NK-92 (cell line): ENCODE results near the gene FAM120A.
"Not testable (repeated sequence)": the region's sequence is repeated elsewhere in the genome, so short reads cannot be mapped to it uniquely, and the experiment has no call there.

Source experiments
- DNase-seq: peaks from one replicate; lab custom pipeline; 2025; ENCODE audit not compliant: unreplicated experiment; lab: John Stamatoyannopoulos, UW

FAM120A gene

DNA sequence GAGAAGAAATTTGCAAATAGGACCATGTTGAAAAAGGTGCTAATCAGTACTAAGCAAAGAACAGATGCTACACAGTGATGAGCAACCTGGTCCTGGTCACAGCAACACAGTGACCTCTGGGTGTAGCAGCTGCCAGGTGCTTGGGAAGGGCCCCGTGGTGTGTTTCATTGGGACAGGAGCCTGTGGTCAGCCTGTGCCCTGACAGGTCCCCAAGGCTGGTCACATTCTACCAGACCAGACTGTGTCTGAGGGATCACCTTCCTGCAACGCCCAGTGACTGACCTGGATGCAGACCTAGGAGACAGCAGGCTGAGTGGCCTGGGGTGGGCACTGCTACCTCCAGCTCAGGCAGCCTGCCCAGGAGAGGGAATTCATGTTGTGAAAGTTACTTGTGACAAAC lies 56.7 kb downstream of the FAM120A start:
- DNase-seq, result no peak

- DNase-seq, result no peak
These were observed 57.6 kb downstream of the FAM120A start for GRCh38 chr9:93509084-93509483.

- no peak for DNase-seq
These were observed 58.6 kb downstream of the FAM120A start for GRCh38 chr9:93510041-93510440.

DNA sequence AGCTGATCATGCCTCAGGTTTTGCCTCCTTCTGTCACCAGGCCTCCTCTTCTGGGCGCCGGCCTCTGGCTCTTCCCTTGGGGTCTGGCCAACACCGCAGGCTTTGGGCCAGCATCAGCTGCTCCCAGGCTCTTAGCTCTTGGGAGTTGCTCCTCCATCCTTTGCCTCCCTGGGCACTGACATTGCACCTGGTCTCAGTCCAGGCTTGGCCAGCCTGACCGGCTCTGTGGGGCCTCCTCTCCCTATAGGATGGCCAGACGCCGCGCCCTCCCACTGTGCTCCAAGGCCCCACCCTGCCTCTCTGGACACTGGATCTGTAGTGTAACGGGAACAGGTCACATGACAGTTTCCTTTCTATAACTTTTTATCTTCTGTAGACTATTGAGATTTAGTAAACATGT lies 59.7 kb downstream of the FAM120A start:
- DNase-seq, result not testable (repeated sequence)

DNA sequence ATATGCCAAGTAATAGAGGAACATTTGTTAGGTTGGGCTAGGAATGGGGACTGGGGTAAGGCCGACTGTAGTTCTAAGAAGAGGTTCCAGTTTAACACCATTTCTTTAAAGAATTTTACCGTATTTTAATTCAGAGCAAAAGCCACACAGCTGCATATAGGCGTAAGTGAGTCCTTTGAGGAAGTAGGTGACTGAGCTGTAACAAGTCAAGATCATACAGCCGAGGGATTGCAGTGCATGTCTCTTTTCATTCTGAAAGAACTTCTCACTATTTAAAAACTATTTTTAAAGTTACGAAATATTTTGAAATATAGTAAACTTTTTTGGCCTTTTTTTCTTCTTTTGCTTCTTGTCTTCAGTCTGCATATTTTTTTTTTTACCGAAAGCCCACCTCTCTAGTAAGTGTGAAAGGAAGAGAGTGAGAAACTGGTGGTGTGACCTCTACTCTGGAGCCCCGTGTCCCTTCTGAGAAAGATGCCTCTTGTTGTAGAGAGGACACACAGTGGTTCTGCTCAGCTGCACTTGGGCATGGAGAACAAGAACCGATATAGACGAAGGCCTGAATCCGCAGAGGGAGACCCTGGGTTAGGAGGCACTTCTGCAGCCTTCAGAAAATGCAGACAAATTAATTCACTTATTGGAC lies 60.8 kb downstream of the FAM120A start:
- DNase-seq, result not testable (repeated sequence)

- no peak for DNase-seq
These were observed 62.1 kb downstream of the FAM120A start for GRCh38 chr9:93513606-93514005.

GRCh38 chr9:93517331-93517730 lies 65.8 kb downstream of the FAM120A start:
- DNase-seq, result no peak

DNA sequence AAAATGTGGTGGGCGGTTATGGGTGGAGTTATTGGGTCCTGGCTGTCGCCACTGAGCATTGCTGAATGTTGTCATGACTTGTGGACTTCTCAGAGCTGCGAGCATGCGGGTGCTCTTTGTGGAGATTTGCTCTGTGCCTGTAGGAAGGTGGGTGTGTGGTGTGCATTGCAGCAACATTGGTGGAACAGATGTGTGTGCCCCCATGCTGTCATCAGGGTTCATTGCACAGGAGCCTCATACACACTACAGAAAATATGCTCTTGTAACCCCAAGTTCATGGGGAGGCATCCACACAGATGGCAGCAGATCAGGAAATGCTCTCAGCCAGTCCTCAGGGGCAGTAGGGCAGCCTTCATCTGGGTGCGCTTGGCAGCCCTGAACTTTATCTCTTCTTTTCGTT lies 69.0 kb downstream of the FAM120A start:
- DNase-seq, result no peak

GRCh38 chr9:93522736-93523135 lies 71.3 kb downstream of the FAM120A start:
- no peak for DNase-seq

DNA sequence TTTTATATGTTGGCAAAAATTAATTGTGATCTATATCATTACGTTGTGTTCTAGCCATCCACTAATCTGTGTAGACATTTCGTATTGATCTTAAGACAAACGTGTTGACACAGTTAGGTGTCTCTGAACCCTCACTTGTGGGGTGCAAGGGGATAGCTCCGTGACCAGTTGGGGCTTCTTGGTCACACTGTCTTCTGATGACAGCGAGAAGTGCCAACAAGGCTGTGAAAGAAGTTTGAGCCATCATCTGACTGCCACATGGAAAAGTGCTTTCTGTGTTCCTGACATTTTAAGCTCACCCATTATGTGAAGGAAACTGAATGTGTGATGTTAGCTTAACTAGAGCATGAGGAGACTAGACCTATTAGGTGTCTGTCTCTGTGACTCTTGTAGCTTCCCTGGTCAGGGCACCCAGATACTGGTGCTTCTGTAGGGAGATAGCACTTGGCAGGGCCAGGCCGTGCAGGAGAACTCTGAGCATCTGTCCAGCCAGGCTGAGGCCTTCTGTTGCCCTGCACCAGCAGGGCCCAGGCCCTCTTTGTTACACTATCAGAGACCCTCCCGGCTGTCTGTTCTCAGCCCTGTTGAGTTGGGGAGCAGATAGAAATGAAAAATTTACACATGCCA lies 72.1 kb downstream of the FAM120A start:
- DNase-seq, result no peak

DNA sequence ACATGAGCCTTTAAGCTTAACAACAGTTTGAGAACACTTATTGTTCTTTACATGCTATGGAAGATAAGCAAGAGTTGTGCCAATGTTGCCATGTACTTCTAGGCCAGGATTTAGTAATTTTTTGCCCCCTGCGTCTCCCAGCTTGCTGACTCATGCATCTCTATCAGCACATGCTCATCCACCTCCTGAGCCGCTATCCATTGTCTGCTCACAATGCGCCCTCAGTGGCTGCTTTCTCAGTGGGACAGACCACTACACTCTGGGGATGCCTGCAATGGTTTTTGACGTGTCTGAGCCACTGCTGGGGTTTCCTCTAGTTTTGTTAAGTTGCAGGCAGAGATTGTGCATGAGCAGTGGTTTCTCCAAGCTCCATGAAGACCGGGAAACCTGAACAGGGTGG lies 74.0 kb downstream of the FAM120A start:
- no peak for DNase-seq

GRCh38 chr9:93531374-93531773 lies 79.9 kb downstream of the FAM120A start:
- no peak for DNase-seq

DNA sequence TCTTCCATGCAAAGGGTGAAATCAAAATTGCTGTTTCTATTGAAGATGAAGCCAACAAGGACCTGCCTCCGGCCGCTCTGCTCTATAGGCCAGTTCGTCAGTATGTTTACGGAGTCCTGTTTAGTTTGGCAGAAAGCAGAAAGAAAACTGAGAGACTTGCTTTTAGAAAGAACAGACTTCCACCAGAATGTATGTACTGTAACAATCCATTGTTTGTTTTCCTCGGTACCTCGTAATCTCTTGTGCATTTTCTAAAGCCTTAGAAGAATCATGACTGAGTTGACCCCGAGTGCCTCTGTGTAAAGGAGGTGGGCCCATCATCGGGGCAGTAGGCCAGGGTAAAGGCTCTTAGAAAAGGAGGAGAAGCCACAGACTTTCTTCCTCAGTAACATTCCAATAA lies 80.7 kb downstream of the FAM120A start:
- no peak for DNase-seq

DNA sequence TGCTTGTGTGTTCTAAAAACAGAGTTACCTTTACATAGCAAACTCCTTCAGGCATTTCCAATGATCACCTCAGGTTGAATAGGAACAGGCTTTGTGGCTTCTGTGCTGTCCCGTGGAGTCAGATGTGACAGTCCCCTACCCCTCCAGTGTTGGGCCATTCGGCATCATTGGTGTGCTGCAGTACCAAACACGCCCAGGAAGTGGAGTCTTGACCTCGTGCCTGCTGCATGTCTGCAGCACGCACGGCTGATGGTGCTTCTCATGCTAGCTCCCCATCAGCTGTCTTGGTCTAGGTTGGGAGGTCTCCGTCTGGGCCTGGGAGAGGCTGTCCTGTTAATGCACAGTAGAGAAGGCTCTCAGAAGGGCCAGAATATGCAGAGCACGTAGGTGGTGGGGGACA lies 82.4 kb downstream of the FAM120A start:
- DNase-seq, result no peak

DNA sequence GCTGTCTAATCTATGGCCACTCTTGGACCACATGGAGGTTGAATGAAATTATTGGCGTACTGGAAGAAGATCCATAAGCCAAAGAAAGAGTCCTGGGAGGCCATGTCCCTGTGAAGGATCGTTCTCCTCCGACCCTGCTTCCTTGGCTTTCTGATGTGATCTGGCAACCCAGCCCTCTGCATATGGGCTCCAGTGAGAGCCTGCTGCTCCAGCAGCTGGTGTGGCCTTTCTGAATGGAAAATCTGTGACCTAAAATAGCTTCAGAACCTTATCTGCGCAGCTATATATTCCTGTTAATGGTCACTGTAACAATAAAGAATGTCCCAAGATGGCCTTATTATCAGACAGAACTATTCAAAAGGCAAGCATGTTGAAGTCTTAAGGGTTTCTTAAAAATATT lies 84.7 kb downstream of the FAM120A start:
- DNase-seq, result no peak

DNA sequence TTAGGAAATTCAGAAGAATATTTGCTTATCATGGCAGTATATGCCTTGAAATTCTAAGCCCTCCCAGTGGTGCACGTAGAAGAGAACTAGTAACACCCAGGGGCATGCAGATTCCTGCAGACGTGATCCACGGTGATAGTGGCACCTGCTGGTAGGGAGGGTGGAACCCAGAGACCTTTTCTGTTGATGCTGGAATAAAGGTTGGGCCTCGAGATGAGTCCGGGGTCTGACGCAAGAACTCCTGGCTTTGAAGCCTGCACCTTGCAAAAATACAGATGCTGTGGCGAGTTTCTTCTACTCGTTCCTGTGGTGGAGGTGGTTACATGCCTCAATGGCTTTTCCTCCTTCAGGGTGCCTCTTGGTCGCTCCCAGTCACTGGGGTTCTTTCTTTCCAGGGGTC lies 85.4 kb downstream of the FAM120A start:
- no peak for DNase-seq

- DNase-seq, result no peak
These were observed 88.8 kb downstream of the FAM120A start for GRCh38 chr9:93540305-93540704.

- DNase-seq, result no peak
These were observed 89.5 kb downstream of the FAM120A start for GRCh38 chr9:93541005-93541404.

DNA sequence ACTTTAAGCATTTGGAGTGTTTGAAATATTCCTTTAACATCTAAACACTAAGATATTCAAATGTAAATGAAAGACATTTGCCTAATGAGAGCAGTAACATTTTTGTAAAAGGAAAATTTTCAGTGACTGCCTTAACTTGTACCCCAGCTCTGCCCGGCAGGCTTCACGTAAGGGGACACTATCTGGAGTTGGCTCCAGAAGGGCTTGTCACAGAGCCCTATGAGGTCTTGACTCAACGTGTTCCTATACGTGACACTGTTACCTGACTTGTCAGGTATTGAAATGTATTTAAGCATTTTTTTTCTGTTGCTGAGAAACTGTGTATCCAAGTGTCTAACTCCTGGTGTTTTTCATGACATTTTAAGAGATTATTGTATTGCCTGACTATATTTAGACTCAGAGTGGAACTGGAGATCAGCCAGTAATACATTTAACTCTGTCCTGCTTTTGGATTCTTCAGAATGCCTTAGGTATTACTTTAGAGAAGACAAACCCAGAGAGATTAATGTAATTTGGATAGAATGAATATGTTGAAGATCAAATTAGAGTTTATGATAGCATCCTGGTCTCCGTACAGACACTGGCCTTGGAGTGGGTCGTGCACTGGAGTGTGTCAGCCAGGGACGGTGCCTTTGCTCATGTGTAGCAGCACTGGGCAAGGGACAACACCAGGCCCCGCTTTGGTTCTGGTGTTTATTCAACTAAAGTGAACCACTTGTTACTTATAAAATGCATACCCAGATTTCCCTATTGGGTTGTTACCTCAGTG lies 90.3 kb downstream of the FAM120A start:
- DNase-seq, result no peak

- no peak for DNase-seq
These were observed 91.6 kb downstream of the FAM120A start for GRCh38 chr9:93543117-93543516.

DNA sequence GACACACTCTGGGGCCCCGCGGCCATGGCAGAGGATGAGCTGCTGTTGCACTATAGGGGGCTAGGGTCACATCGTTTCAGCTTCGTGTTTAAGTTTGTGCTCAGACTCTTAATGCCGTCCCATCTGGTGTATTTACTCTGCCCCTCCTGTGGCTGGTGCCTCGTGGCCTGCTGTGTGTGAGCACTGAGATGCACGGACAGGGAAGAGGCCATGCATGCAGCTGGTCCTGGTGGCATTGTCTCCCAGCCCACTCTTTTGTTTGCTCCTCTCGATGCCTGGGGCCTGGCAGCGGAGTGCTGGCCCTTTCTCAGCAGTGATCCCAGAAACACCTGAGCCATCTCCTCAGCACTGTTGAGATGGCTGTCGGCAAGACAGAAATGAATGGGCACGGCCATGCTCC lies 94.9 kb downstream of the FAM120A start:
- no peak for DNase-seq

GRCh38 chr9:93549611-93550010 lies 98.1 kb downstream of the FAM120A start:
- no peak for DNase-seq
